HepG2 (cell line): Measurements from ENCODE around the gene PGAP3. TPM values are rescaled to one million over a fixed set of nuclear protein-coding genes. Genes with fewer than 3 reads are reported as not detected.

ENCODE experiments used
- ARNT2 ChIP-seq: sonication (generic); formaldehyde crosslinking; IDR thresholded peaks from 2 replicates; pipeline ENCODE4 v1.8.0; 2022; ENCODE audit warnings: mild to moderate bottlenecking, low read depth, missing genetic modification reagents, moderate library complexity
- BHLHE40 ChIP-seq: IDR thresholded peaks from 2 replicates; pipeline ENCODE4 v1.6.1; 2011; ENCODE audit warnings: low read length, improper control_type of control experiment
- ELF3 ChIP-seq: IDR thresholded peaks from 2 replicates; pipeline ENCODE4 v1.6.1; 2016; ENCODE audit warnings: missing genetic modification reagents, missing compliant biosample characterization
- ETV5 ChIP-seq: IDR thresholded peaks from 2 replicates; pipeline ENCODE4 v1.6.1; 2018; ENCODE audit warnings: missing biosample characterization, missing genetic modification reagents, inconsistent platforms, borderline replicate concordance
- FIP1L1 ChIP-seq: fragments of 200-400 bp; formaldehyde crosslinking; IDR thresholded peaks from 2 replicates; pipeline ENCODE4 v1.6.1; 2018; ENCODE audit warnings: low read depth, mild to moderate bottlenecking, low read length, moderate library complexity, borderline replicate concordance; ENCODE audit not compliant: insufficient read depth
- FOXK1 ChIP-seq: sonication (generic); formaldehyde crosslinking; IDR thresholded peaks from 2 replicates; pipeline ENCODE4 v1.4.0; 2020; ENCODE audit warnings: low read depth, missing genetic modification reagents, borderline replicate concordance
- MYNN ChIP-seq: sonication (generic); formaldehyde crosslinking; IDR thresholded peaks from 2 replicates; pipeline ENCODE4 v1.4.0; 2020; ENCODE audit warnings: mild to moderate bottlenecking, low read depth, missing genetic modification reagents
- NR1H2 ChIP-seq: sonication (generic); formaldehyde crosslinking; IDR thresholded peaks from 2 replicates; pipeline ENCODE4 v1.8.1; 2022; ENCODE audit warnings: low read depth, missing genetic modification reagents, borderline replicate concordance
- SP4 ChIP-seq: sonication (generic); formaldehyde crosslinking; IDR thresholded peaks from 2 replicates; pipeline ENCODE4 v1.8.1; 2023; ENCODE audit warnings: mild to moderate bottlenecking, missing genetic modification reagents
- TAF1 ChIP-seq: sonication (generic); formaldehyde crosslinking; IDR thresholded peaks from 2 replicates; pipeline ENCODE4 v1.4.0; 2020; ENCODE audit warnings: missing genetic modification reagents
- TRIM24 ChIP-seq: sonication (generic); formaldehyde crosslinking; IDR thresholded peaks from 2 replicates; pipeline ENCODE4 v1.8.0; 2022; ENCODE audit warnings: mild to moderate bottlenecking, missing genetic modification reagents
- YY1 ChIP-seq: IDR thresholded peaks from 2 replicates; pipeline ENCODE4 v1.6.1; 2011; ENCODE audit warnings: low read length, low read depth, moderate library complexity, mild to moderate bottlenecking; ENCODE audit not compliant: insufficient read depth, insufficient replicate concordance
- ZNF10 ChIP-seq: sonication (generic); formaldehyde crosslinking; IDR thresholded peaks from 2 replicates; pipeline ENCODE4 v1.4.0; 2020; ENCODE audit warnings: mild to moderate bottlenecking, low read depth, missing genetic modification reagents, borderline replicate concordance
- ZNF264 ChIP-seq: sonication (generic); formaldehyde crosslinking; IDR thresholded peaks from 2 replicates; pipeline ENCODE4 v1.4.0; 2020; ENCODE audit warnings: missing genetic modification reagents
- ZNF556 ChIP-seq: sonication (generic); formaldehyde crosslinking; IDR thresholded peaks from 2 replicates; pipeline ENCODE4 v1.4.0; 2020; ENCODE audit warnings: mild to moderate bottlenecking, missing genetic modification reagents, borderline replicate concordance
- polyA plus RNA-seq, 8 experiments: library from polyadenylated mRNA; depleted of rRNA in 3 of 8; stranded (reverse) in 7 of 8; unstranded in 1 of 8; fragments of >200 nt; fragmentation: Illumina TruSeq in 4 of 8; extraction: Trizol in 4 of 8; gene quantifications; 2 replicates each; pipeline versions ENCODE4 v1.2.1 to v1.2.3, GENCODE V29; 2011 to 2016; ENCODE audit warnings: low read depth in 4 of 8, missing spikeins in 1 of 8, mixed read lengths in 1 of 8; ENCODE audit not compliant: insufficient read depth in 1 of 8
- total RNA-seq, 5 experiments: library from RNA; depleted of rRNA; stranded (reverse); fragments of >200 nt; fragmentation: Illumina TruSeq; extraction: Trizol; gene quantifications; 2 replicates each; pipeline ENCODE4 v1.2.3, GENCODE V29; 2016; ENCODE audit warnings: low read depth in 1 of 5
- TF ChIP-seq, protein P1 (sequence below): sonication (generic); formaldehyde crosslinking; IDR thresholded peaks from 2 replicates; pipeline ENCODE4 v1.4.0; 2020; ENCODE audit warnings: missing genetic modification reagents, borderline replicate concordance
- TF ChIP-seq, protein P2 (sequence below): sonication (generic); formaldehyde crosslinking; IDR thresholded peaks from 2 replicates; pipeline ENCODE4 v1.8.0; 2022; ENCODE audit warnings: mild to moderate bottlenecking, missing genetic modification reagents, borderline replicate concordance
- TF ChIP-seq, protein P3 (sequence below): sonication (generic); formaldehyde crosslinking; IDR thresholded peaks from 2 replicates; pipeline ENCODE4 v1.4.0; 2020; ENCODE audit warnings: mild to moderate bottlenecking, missing genetic modification reagents

Gene PGAP3
- total and polyA plus RNA-seq, 2 of the 13 experiments (the other 11 are each of a cell fraction or from before 2014, with no cell fraction given): 11.9 to 14.6 TPM

DNA sequence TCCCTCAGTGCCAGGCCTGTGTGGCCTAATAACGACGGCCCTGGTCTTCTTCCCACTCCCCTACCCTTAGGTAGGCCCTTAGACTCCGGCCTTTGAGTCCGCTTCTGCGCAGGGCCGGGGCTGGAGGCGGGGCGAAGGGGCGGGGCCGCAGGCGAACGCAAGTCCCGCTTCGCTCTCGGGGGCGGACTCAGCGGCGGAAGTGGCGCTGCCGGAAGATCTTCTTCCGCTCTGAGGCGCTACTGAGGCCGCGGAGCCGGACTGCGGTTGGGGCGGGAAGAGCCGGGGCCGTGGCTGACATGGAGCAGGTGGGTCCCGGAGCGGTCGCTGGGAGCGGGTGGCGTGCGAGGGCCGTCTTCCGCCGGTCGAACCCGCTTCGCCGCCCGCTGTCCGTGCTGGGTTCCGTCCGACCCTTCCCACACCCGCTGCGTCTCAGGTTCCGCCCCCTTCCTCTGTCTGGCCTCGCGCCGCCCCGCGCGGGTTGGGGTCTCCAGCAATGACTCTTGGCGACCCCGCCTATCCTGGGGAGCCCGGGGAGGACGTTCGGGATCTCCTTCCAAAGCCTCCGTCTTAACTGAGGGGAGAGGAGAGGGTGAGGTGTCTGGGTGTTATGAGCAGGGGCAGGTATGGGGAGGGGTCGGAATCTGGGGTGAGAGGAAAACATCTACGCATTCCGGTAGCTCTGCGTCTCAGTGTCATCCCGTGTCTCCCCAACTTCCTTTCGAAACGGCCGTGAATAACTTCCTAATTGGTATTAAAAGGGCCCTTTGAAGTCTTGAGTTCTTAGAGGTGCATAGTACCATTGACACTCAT, 50.7 kb downstream of the PGAP3 start, which contains the start of gene STARD3 (continued):
- TF ChIP-seq SP4 (CRISPR knock-in tag) (peak; percentile 94), YY1 (peak; percentile 71), ETV5 (CRISPR knock-in tag) (peak; percentile 90), ZNF556 (CRISPR knock-in tag) (peak; percentile 82; the same call in 1 of the 2 replicates), FOXK1 (0 out of 2 replicates have a peak, but pooled peaks have one; percentile 43), TAF1 (peak; percentile 90), FIP1L1 (no peak), MYNN (CRISPR knock-in tag) (peak; percentile 58), ELF3 (peak; percentile 81; the same call in 1 of the 2 replicates), ZNF264 (CRISPR knock-in tag) (0 out of 2 replicates have a peak, but pooled peaks have one; percentile 62), ARNT2 (CRISPR knock-in tag) (peak; percentile 91), ZNF10 (CRISPR knock-in tag) (no peak), NR1H2 (no peak), BHLHE40 (no peak), TRIM24 (no peak)
- TF ChIP-seq, protein P1, sequence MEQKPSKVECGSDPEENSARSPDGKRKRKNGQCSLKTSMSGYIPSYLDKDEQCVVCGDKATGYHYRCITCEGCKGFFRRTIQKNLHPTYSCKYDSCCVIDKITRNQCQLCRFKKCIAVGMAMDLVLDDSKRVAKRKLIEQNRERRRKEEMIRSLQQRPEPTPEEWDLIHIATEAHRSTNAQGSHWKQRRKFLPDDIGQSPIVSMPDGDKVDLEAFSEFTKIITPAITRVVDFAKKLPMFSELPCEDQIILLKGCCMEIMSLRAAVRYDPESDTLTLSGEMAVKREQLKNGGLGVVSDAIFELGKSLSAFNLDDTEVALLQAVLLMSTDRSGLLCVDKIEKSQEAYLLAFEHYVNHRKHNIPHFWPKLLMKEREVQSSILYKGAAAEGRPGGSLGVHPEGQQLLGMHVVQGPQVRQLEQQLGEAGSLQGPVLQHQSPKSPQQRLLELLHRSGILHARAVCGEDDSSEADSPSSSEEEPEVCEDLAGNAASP: no peak
- TF ChIP-seq, protein P2, sequence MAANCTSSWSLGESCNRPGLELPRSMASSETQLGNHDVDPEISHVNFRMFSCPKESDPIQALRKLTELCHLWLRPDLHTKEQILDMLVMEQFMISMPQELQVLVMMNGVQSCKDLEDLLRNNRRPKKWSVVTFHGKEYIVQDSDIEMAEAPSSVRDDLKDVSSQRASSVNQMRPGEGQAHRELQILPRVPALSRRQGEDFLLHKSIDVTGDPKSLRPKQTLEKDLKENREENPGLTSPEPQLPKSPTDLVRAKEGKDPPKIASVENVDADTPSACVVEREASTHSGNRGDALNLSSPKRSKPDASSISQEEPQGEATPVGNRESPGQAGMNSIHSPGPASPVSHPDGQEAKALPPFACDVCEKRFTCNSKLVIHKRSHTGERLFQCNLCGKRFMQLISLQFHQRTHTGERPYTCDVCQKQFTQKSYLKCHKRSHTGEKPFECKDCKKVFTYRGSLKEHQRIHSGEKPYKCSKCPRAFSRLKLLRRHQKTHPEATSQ (CRISPR knock-in tag): no peak
- TF ChIP-seq, protein P3, sequence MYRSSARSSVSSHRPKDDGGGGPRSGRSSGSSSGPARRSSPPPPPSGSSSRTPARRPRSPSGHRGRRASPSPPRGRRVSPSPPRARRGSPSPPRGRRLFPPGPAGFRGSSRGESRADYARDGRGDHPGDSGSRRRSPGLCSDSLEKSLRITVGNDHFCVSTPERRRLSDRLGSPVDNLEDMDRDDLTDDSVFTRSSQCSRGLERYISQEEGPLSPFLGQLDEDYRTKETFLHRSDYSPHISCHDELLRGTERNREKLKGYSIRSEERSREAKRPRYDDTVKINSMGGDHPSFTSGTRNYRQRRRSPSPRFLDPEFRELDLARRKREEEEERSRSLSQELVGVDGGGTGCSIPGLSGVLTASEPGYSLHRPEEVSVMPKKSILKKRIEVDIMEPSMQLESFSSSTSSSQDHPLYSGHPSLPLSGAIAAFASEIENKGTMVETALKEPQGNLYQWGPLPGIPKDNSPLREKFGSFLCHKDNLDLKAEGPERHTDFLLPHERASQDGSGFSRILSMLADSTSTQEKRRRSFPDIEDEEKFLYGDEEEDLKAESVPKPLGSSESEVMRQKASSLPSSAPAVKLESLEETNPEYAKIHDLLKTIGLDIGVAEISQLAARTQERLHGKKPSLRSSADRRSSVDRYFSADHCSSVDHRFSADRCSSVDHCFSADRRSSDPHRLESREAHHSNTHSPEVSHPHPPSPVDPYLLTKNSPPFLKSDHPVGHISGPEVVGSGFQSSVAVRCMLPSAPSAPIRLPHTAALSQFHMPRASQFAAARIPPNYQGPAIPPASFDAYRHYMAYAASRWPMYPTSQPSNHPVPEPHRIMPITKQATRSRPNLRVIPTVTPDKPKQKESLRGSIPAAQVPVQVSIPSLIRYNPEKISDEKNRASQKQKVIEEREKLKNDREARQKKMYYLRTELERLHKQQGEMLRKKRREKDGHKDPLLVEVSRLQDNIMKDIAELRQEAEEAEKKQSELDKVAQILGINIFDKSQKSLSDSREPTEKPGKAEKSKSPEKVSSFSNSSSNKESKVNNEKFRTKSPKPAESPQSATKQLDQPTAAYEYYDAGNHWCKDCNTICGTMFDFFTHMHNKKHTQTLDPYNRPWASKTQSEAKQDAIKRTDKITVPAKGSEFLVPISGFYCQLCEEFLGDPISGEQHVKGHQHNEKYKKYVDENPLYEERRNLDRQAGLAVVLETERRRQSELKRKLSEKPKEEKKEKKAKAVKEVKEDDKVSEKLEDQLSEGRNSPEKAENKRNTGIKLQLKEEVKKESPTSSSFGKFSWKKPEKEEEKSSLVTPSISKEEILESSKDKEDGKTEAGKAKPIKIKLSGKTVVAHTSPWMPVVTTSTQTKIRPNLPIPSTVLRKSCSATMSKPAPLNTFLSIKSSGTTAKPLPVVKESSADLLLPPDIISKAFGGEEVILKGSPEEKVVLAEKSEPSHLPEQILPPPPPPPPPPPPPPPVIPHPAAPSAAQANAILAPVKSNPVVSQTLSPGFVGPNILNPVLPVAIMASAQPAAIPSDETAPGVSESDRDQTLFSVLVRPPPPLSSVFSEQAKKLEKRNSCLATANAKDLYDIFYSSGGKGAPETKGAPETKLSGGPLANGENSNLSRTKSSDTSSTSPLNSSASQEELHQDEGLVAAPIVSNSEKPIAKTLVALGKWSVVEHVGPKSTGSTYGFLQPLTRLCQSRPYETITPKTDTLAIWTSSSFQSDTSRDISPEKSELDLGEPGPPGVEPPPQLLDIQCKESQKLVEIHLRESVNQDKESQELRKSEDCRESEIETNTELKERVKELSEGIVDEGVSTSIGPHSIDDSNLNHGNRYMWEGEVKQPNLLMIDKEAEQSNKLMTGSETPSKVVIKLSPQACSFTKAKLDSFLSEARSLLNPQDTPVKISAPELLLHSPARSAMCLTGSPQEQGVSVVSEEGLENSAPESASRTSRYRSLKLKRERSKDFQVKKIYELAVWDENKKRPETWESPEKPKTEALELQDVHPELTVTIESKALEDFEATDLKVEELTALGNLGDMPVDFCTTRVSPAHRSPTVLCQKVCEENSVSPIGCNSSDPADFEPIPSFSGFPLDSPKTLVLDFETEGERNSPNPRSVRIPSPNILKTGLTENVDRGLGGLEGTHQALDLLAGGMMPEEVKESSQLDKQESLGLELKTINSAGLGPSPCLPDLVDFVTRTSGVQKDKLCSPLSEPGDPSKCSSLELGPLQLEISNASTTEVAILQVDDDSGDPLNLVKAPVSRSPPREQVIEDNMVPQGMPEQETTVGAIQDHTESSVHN (CRISPR knock-in tag): peak; percentile 87
